GM10266 (cell line): Measurements from ENCODE around the gene ARHGAP32.

Experiments used
- DNase-seq: peaks from one replicate; pipeline ENCODE4 v3.0.0; 2012; ENCODE audit errors: extremely low spot score
- TF ChIP-seq, protein P1 (sequence below): IDR thresholded peaks from 2 replicates; pipeline ENCODE4 v1.5.1; 2012; ENCODE audit warnings: mild to moderate bottlenecking, low read depth; ENCODE audit not compliant: control insufficient read depth, insufficient read depth; ENCODE audit errors: missing control alignments

The ARHGAP32 gene

DNA sequence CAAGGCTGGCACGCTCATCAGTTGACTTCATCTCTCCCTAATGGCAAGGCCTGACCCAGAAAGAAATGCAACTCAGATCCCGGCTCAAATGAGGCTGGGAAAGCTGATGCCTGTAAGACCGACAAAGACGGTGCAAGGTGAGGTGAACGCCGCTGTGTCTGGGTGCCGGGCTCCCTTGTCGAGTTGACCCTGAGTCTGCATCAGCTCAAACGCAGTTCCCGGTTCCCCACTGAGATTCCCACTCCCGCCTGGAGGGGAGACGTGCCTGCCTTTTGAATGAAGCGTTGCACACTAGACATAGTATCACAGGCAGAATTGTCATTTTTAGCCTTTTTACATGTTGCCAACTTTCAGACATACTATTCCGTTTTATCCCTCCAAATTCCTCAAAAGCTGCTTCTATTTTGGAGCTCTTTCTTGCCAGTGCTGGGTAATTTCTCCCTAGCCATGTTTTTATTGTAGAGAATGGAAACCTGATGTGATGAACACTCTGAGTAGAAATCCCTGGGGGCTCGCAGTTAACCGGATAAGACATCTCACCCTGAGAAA lies 248.6 kb downstream of the ARHGAP32 start:
- TF ChIP-seq, protein P1, sequence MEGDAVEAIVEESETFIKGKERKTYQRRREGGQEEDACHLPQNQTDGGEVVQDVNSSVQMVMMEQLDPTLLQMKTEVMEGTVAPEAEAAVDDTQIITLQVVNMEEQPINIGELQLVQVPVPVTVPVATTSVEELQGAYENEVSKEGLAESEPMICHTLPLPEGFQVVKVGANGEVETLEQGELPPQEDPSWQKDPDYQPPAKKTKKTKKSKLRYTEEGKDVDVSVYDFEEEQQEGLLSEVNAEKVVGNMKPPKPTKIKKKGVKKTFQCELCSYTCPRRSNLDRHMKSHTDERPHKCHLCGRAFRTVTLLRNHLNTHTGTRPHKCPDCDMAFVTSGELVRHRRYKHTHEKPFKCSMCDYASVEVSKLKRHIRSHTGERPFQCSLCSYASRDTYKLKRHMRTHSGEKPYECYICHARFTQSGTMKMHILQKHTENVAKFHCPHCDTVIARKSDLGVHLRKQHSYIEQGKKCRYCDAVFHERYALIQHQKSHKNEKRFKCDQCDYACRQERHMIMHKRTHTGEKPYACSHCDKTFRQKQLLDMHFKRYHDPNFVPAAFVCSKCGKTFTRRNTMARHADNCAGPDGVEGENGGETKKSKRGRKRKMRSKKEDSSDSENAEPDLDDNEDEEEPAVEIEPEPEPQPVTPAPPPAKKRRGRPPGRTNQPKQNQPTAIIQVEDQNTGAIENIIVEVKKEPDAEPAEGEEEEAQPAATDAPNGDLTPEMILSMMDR, result no peak
- DNase-seq, result no peak

DNA sequence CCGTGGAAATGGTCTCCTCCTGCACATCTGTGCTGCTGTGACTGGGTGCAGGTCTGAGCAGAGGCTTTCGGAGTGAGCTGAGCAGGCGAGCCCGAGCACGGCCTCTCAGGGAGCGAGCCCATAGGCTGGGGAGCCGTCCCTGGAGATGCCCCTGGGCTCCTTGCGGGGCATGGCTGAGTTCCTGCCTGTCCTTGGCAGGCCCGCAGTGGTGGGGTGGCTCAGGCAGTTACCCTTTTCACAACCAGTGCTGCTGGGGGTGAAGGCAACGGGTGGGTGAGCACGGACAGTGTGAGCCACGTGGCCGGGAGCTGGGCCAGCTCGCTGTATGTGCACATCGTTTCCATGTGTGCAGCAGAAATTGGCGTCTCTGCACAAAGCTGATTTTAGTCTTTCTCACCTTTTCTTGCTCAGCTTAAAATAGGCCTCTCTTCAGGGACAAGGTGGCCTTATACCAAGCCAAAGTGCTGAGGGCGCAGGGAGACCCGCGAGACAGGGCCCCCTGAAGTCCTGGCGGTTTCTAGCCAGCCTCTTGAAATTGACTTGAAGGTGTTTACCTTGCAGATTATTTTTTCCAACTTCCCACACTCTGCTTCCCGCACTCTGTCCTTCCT lies 249.2 kb downstream of the ARHGAP32 start, which contains the start of gene TP53AIP1:
TP53AIP1 (minus strand) TSS at position 55 of the 611 bp plus-strand sequence. CDS start 5,053 bp downstream, outside the sequence.
- TF ChIP-seq, protein P1, result no peak
- no peak for DNase-seq

DNA sequence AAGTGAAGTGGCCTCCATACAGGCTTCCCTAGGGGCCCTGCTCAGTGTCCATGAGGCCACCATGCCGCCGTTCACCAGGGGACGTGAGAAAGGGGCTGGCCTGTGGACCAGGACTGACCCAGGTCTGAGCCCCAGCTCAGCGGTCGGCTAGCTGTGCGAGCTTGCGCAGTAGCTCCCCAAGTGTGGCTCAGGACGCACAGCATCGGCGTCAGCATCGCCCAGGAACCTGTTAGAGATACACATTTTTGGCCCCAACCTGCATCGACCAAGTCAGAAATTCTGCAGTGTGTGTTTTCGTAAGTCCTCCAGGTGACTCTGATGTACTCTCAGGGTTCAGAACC lies 249.9 kb downstream of the ARHGAP32 start:
- TF ChIP-seq, protein P1, result no peak
- no peak for DNase-seq

DNA sequence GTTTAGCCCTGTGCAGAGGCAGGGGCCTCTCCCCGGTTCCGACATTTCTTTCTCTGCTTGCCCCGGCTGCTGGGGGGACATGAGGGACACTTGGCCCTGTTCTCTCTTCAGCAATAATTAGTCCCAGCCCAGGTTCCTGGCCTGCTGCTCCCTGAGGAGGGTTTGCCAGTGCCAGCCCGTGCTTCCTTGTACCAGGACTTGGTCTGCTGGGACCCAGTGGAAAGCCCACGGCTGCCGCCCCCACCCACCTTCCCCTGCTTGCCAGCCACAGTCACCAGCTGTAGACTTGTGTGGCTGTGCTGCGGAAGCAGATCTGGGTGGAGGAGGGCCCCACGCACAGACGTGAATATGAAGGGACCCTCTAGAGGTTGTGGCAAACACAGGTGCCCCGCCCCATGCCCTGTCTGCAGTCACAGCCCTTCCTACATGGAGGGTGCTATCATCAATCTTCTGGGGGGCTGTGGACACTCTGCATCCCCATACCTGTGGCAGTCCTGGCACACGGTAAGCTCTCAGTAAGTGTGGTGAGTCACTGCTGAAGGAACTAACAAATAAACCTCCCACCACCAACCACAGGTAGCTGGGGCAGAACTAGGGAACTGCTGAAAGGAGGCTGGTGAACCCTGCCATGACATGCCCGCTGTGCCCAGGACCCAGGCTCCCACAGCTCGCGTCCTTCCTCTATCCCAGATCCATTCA lies 250.4 kb downstream of the ARHGAP32 start:
- TF ChIP-seq, protein P1, result no peak
- no peak for DNase-seq

DNA sequence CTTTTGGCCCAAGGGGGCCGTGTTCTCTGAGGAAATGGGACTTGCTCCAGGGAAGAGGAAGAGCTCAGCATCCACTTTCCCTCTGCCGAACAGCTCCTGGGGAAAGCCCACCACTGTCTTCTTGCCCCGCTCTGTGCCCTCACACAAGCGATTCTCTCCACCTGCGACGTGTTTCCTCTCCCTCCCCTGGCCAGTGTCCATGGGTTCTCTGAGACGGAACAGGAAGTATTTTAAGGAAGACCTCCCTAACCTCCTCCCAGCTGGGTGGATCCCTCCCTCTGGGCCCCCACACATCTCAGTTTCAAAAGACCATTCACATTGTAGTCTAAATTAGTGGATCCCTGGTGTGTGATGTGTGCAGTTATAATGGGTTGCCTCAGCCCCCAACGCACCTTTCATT lies 251.0 kb downstream of the ARHGAP32 start:
- DNase-seq, result no peak
- TF ChIP-seq, protein P1, result no peak

DNA sequence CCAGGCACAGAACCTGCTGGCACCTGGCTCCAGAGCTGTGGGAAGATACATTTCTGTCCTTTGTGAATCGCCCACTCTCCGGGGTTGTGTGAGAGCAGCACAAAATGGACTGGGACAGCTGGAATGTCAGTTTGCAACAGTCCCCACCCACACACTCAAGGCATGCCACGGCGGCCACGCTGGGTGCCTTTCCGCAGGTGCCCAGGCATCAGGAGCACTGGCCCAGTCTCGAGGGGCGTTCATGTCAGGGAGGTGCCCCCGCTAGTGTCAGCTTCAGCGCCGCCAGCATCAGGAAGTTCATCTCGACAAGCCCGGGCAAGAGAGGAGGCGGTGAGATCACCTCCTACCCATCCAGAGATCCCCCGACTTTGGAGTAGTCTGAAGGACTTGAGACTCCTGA lies 251.5 kb downstream of the ARHGAP32 start:
- DNase-seq, result no peak
- TF ChIP-seq, protein P1, result no peak

DNA sequence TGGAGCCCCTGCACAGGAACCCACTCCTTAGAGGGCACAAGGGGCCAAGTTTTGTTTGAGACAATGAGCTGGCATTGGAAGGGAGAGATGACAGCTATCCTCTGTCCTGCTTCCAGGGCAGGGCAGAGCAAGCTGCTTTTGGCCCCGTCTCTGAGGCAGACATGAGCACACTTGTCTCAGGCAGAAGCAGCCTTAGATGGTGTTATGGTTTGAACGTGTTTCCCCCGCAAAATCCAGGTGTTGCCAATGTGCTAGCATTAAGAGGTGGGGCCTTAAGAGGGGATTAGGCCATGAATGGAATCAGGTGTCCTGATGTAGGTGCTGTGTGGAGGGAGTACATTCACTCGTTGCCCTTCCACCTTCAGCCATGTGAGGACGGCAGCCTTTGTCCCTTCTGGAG lies 252.0 kb downstream of the ARHGAP32 start:
- TF ChIP-seq, protein P1, result no peak

More for the DNA sequence above, 252.0 kb downstream of the ARHGAP32 start:
- DNase-seq, result no peak
